NOMO-1 treated with DMSO at 0.1 percent for 48 hours (cell line): ENCODE data around the gene HSD17B3.
"Not testable (repeated sequence)": the region's sequence is repeated elsewhere in the genome, so short reads cannot be mapped to it uniquely, and the experiment has no call there.

Experiments
- DNase-seq: peaks from one replicate; lab custom pipeline; 2025; ENCODE audit not compliant: unreplicated experiment; lab: John Stamatoyannopoulos, UW

HSD17B3 gene

GRCh38 chr9:96309850-96310249 lies 7.9 kb upstream of the HSD17B3 start:
- DNase-seq, result no peak

GRCh38 chr9:96306958-96307357 lies 5.0 kb upstream of the HSD17B3 start:
- not testable (repeated sequence) for DNase-seq

GRCh38 chr9:96305171-96305570 lies 3.2 kb upstream of the HSD17B3 start:
- DNase-seq, result no peak

GRCh38 chr9:96304230-96304629 lies 2.3 kb upstream of the HSD17B3 start:
- no peak for DNase-seq

GRCh38 chr9:96299823-96300222 lies 2.2 kb downstream of the HSD17B3 start:
- no peak for DNase-seq

GRCh38 chr9:96294159-96294545 lies 7.8 kb downstream of the HSD17B3 start:
- no peak for DNase-seq

- DNase-seq, result no peak
Observed at GRCh38 chr9:96293498-96294158, 8.3 kb downstream of the HSD17B3 start.

GRCh38 chr9:96289392-96289791 lies 12.6 kb downstream of the HSD17B3 start:
- DNase-seq, result no peak

- DNase-seq, result no peak
Observed at GRCh38 chr9:96281641-96282040, 20.3 kb downstream of the HSD17B3 start.

GRCh38 chr9:96279932-96280331 lies 22.0 kb downstream of the HSD17B3 start:
- no peak for DNase-seq

GRCh38 chr9:96274939-96275338 lies 27.0 kb downstream of the HSD17B3 start:
- DNase-seq, result no peak

GRCh38 chr9:96270236-96270744 lies 31.7 kb downstream of the HSD17B3 start:
- no peak for DNase-seq

- DNase-seq, result no peak
Observed at GRCh38 chr9:96258967-96259366, 43.0 kb downstream of the HSD17B3 start.

- DNase-seq, result no peak
Observed at GRCh38 chr9:96256800-96257199, 45.2 kb downstream of the HSD17B3 start.

GRCh38 chr9:96255698-96256097 lies 46.3 kb downstream of the HSD17B3 start:
- no peak for DNase-seq

- DNase-seq, result peak; percentile 40
Observed at GRCh38 chr9:96253059-96253696, 48.8 kb downstream of the HSD17B3 start.

- DNase-seq, result no peak
Observed at GRCh38 chr9:96251451-96251850, 50.5 kb downstream of the HSD17B3 start.

- DNase-seq, result no peak
Observed at GRCh38 chr9:96249746-96250145, 52.2 kb downstream of the HSD17B3 start.

- DNase-seq, result no peak
Observed at GRCh38 chr9:96246267-96246671, 55.7 kb downstream of the HSD17B3 start.

- no peak for DNase-seq
Observed at GRCh38 chr9:96245399-96245798, 56.6 kb downstream of the HSD17B3 start.

- DNase-seq, result no peak
Observed at GRCh38 chr9:96243778-96244177, 58.2 kb downstream of the HSD17B3 start.

- DNase-seq, result peak; percentile 7
Observed at GRCh38 chr9:96242811-96243210, 59.2 kb downstream of the HSD17B3 start.

GRCh38 chr9:96241391-96241809 lies 60.6 kb downstream of the HSD17B3 start:
- DNase-seq, result no peak
